Right ventricle myocardium superior (tissue), 1 donor: Measurements from ENCODE around the gene TMEM256. TPM values are rescaled to one million over a fixed set of nuclear protein-coding genes. Genes with fewer than 3 reads are reported as not detected.

ENCODE experiments used
- ATAC-seq: fragments of 200-7000 bp; cut with Tn5 transposase; one replicate; pipeline ENCODE4 v1.9.1; 2020; ENCODE audit warnings: mild to moderate bottlenecking; ENCODE audit not compliant: poor library complexity
- DNase-seq: peaks from one replicate; pipeline ENCODE4 v3.0.0-alpha.2; 2020
- intact Hi-C: fragments of 100-400 bp; cut with DNase I; formaldehyde crosslinking; loops from one replicate; pipeline ENCODE4 v1.11.2; 2022
- long read RNA-seq: library from polyadenylated mRNA; unstranded; transcript quantifications from one replicate; pipeline ENCODE4 v2.0.0, GENCODE V29; 2021
- total RNA-seq: library from RNA; stranded (reverse); fragmentation: NEBNext Ultra II Directional; extraction: Animal tissue kit (Norgen Biotek cat#: 25700); gene quantifications from one replicate; pipeline ENCODE4 v1.2.1, GENCODE V29; 2021
- donor health status: DM: no; HTN: yes; CAD: no; lungs with severe emphysema.

Gene TMEM256
- total RNA-seq = 61.5 TPM
- long read RNA-seq, transcript TMEM256-201 (4 exons, 486 nt) = major isoform, 18 of 20 reads
- long read RNA-seq, partial matches to known transcripts = 0 of 20 reads
- long read RNA-seq, other reads (novel, unspliced or antisense) = 2 of 20 reads

DNA sequence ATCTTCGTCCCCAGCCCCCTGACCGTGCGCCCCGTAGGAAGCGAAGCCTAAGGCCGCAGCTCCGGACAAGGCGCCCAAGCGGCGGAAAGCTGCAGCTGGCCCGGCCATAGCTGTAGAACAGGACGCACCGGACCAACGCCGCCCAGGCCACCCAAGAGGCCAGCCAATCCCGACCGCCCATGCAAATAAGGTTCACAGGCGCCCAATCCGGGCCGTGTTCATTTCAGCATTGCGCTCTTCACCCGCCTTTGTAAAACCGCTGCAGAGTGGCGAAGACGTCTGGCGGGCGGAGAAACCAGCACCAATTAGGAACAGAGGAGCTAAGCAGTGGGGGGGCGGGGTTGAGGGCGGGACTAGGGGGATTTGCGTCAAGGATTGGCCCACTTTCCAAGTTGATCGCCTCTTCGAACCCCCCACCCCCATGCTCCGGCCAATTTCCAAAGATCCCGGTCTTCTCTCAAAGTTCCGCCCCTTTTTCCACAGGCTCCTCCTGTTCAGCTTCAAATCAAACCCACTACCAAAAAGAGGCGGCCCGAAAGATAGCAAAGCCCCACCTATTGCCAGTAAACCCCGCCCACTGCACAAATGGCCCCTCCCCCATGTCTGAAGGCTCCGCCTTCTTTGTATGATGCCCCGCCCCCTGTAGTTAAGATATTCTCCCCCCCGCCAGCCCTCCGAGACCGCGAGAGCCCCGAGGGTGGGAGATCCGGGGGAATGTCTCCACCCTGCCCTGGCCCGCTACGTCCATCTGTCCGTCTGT is at the start of gene TMEM256:
TSS of gene TMEM256 (minus strand) at position 121 of the 760 bp plus-strand sequence. CDS start at position 108, 13 bp downstream.
- ATAC-seq (peak; percentile 93), DNase-seq (peak; percentile 99)
- intact Hi-C loops = no loop called here

DNA sequence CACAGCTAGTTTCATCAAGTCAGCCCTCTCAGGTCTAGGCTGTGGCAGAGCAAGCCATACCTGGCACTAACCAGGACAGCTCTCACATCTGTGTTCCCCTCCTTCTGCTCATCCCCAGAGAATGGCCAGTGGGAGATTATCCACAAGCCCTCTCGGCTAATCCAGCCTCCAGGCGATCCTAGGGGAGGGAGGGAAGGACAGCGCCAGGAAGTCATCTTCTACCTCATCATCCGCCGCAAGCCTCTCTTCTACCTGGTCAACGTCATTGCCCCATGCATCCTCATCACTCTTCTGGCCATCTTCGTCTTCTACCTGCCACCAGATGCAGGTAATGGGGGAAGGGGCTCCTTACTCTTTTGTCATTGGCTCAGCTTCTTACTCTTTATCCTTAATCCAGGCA is 44.6 kb upstream of the TMEM256 start:
- no peak for ATAC-seq
- intact Hi-C loops = no loop called here
- DNase-seq = no peak

- intact Hi-C loops = no loop called here
- DNase-seq (no peak), ATAC-seq (peak; percentile 27)
Observed at GRCh38 chr17:7445619-7445968, 41.7 kb upstream of the TMEM256 start.

GRCh38 chr17:7444682-7445618 is 41.1 kb upstream of the TMEM256 start, which contains the start of gene CHRNB1:
Gene CHRNB1, plus strand, starts transcription at chr17:7445061. Its CDS starts 67 bp downstream, at chr17:7445128.
- DNase-seq = peak; percentile 89
- intact Hi-C loops = loop anchor here (5.0 kb wide), 1 partner anchor 137 kb away; the partner anchor contains the start of gene MPDU1
- peak; percentile 87 for ATAC-seq

DNA sequence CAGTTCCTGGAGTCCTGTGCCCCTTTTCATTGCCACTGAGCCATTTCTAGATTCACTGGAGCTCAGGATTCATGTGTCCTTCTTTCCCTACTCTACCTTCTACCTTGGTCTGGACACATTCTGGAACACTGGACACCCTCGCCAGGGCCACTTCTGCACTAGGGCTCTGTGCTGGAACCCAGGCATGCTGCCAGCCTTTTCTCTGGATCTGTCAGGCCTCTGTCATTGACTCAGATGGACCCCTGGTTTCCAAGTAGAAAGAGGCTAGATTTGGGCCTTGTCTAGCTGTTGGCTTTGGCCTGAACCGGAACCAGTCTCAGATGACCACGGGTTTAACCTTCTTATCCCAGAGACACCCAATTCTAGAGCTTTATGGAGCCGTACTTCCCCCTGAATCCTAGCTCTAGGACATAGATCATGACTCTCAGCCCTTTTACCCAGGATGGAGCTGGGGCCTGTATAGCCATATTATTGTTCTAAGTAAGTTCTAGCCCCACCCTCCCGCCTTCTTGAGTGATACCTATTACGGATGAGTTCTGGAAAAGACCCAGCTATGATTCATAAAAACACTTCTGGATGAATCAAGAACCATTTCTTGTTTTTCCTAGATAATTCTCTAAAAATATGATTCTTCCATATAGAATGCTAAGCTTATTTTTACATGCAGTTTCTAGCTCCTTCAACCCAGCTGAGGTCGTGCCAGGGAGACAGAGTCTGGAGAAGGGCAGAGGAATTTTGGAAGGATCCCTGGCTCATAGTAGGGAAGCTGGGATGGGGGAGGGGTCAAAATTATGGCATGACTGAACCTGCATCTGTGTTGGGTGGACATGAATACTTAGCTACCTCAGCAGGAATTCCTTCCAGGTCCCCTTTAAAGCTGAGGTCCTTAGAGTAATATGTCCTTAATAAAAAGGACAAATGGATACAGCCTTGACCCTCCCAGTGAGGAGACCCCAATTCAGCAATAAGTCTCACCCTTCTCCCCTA is 39.9 kb upstream of the TMEM256 start:
- DNase-seq (no peak), ATAC-seq (no peak)
- intact Hi-C loops = loop anchor here (5.0 kb wide), 1 partner anchor 139 kb away; the partner anchor contains the start of gene MPDU1

DNA sequence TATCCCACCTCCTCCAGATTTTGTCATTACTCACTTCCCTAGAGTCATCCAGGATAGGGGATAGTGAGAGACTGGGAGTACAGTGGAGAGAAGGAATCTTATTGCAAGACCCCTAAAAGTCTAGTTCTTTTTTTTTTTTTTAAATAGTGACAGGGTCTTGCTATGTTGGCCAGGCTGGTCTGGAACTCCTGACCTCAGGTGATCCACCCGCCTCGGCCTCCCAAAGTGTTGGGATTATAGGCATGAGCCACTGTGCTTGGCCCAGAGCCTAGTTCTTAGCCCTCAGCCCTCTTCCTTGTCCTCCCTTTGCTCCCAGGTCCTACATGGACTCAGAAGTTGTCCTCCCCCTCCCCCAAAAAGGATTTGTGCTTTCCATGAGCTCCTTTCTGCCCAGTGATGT is 38.2 kb upstream of the TMEM256 start:
- no peak for DNase-seq
- no peak for ATAC-seq
- intact Hi-C loops = loop anchor here (5.0 kb wide), 1 partner anchor 140 kb away; the partner anchor contains the start of gene MPDU1

GRCh38 chr17:7441266-7441665 is 37.4 kb upstream of the TMEM256 start:
- no peak for DNase-seq
- intact Hi-C loops = loop anchor here (5.0 kb wide), 1 partner anchor 141 kb away; the partner anchor contains the start of gene MPDU1
- no peak for ATAC-seq

GRCh38 chr17:7440834-7441195 is 36.9 kb upstream of the TMEM256 start:
- DNase-seq (peak; percentile 79), ATAC-seq (peak; percentile 6)
- intact Hi-C loops = loop anchor here (5.0 kb wide), 1 partner anchor 141 kb away; the partner anchor contains the start of gene MPDU1

DNA sequence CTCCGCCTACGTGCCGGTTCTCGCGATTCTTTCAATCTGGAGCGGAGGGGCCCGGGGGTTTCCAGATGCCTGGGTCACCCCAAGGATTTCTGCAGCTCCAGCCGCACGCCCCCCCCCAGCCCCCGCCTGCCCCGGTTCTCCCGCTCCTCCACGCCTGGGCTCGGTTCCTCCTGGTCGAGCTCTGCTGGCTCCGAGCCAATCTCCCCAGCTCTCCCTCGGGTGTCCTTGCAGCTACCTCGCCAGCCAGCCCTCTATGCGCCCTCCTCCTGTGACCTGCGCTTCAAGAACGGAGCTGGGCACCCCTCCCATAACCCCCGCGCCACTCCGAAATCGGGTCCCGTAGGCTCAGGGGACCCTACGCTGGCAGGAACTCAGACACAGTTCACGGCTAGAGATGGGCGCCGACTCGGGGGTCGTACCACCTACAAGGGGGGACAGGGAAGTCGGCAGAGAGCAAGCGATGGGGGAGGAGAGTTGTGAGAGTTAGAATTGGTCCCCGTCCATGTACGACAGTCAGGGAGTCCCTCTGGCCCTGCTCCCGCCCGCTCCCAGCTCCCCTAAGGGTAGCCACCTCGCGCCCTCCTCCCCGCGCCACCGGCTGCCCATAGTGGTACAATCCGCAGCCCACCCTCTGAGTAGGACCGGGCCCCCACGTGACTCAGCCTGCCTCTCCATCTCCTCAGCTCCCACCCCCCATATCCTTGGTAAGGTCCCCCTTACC is 36.4 kb upstream of the TMEM256 start:
- intact Hi-C loops = loop anchor here (5.0 kb wide), 1 partner anchor 142 kb away; the partner anchor contains the start of gene MPDU1
- ATAC-seq (peak; percentile 17), DNase-seq (peak; percentile 81)

DNA sequence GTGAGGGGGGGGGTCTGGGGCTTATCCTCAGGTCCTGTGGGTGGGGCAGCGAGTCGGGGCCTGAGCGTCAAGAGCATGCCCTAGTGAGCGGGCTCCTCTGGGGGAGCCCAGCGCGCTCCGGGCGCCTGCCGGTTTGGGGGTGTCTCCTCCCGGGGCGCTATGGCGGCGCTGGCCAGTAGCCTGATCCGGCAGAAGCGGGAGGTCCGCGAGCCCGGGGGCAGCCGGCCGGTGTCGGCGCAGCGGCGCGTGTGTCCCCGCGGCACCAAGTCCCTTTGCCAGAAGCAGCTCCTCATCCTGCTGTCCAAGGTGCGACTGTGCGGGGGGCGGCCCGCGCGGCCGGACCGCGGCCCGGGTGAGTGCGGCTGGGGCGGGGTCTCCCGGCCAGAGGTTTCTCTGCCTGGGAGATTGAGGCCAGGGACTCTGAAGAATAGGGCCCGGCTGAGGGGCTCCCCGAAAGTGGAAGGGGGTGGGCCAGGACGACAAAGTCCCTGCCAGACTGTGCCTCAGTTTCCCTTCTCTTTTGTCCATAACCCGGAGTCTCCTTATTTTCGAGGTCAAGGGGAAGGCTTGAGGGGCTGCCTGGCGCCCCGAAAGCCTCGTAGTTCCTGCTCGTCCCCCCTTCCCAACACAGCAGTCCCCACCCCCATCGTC is 35.7 kb upstream of the TMEM256 start, which contains the start of gene FGF11:
TSS of gene FGF11 (plus strand) at position 51 of the 651 bp plus-strand sequence. CDS start at position 160, 109 bp downstream.
- no peak for DNase-seq
- intact Hi-C loops = loop anchor here (5.0 to 10.0 kb wide), 3 partner anchors 43 to 143 kb away; partner anchors contain the start of genes KCTD11, MPDU1, POLR2A and SLC35G6
- no peak for ATAC-seq

DNA sequence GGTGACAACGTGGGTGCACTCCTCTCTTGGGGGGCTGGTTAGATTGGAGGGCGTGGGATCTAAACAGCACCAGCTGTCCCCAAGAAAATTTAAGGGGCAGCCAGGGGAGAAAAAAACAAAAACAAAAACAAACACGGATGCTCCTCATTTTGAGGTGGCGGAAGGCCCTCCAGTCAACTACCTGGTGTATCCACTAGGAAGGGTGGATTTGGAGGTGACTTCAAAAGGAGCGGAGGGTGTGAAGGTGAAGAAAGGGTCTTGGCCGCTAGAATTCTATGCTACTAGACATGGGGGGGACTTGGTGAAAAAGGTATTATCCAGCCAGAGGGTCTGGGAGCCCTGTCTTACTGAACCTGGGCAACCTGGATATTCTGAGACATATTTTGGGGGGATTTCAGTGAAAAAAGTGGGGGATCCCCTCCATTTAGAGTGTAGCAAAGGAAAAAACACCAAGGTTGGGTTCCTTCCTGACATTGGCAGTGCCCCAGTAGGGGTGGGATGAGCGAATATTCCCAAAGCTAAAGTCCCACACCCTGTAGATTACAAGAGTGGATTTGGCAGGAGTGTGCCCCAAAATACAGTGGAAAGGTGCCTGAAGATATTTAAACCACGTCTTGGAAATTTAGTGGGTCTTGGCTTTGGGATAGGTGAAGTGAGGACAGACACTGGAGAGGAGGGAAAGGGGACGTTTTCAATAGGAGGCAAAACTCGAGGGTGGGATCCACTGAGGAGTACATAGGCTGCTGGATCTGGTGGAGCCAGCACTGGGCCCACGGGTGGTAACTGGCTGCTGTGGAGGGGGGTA is 35.0 kb upstream of the TMEM256 start:
- ATAC-seq (no peak), DNase-seq (no peak)
- intact Hi-C loops = loop anchor here (5.0 to 10.0 kb wide), 2 partner anchors 43 to 84 kb away; partner anchors contain the start of genes KCTD11, POLR2A, SLC35G6 and TMEM95

GRCh38 chr17:7437950-7438614 is 34.2 kb upstream of the TMEM256 start:
- intact Hi-C loops = loop anchor here (2.0 to 10.0 kb wide), 3 partner anchors 44 to 123 kb away; partner anchors contain the start of genes KCTD11, POLR2A, SENP3 and SLC35G6
- DNase-seq (peak; percentile 89), ATAC-seq (peak; percentile 26)

DNA sequence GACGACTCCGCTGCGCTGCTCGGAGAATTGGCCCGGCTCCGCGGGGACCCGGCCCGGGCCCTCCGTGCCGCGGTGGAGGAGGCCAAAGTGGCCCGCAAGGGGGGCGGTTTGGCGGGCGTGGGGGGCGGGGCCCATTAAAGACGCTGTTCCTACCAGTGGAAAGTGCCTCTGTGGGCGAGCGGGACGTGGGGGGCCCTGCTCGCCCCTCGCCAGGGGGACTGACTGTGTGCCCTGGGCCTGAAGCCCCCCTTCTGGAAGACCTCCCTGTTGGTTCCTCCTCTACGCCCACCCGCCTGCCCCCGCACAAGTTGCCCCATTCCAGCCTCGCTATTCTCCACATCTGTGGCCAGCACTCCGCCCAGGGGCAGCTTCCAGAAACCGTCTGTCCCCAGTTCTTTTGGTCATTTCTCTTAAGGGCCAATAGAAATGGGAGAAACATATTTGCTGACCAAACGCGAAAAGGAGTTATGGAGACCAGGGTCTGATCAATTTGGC is 33.5 kb upstream of the TMEM256 start:
- no peak for ATAC-seq
- intact Hi-C loops = loop anchor here (2.0 to 10.0 kb wide), 3 partner anchors 45 to 123 kb away; partner anchors contain the start of genes KCTD11, POLR2A, SENP3 and SLC35G6
- DNase-seq = no peak

DNA sequence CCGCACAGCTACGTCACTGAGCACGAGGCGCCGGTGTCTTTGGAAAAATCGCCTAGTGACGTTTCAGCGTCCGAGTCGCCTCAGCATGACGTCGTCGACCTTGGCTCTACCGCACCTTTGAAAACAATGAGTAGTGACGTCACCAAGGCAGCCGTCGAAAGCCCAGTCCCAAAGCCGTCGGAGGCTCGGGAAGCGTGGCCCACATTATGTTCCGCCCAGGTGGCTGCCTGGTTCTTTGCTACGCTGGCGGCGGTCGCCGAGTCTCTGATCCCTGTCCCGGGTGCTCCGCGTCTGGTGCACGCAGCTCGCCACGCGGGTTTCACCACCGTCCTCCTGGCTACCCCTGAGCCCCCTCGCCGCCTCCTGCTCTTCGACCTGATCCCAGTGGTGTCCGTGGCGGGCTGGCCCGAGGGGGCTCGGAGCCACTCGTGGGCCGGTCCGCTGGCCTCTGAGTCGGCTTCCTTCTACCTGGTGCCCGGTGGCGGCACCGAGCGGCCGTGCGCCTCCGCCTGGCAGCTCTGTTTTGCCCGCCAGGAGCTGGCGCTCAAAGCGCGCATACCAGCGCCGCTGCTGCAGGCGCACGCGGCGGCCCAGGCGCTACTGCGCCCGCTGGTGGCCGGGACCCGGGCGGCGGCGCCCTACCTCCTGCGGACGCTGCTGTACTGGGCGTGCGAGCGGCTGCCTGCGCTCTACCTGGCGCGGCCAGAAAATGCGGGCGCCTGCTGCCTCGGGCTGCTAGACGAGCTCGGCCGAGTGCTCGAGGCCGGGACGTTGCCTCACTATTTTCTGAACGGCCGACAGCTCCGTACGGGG is 32.9 kb upstream of the TMEM256 start:
- peak; percentile 80 for ATAC-seq
- peak; percentile 87 for DNase-seq
- intact Hi-C loops = loop anchor here (2.0 to 10.0 kb wide), 3 partner anchors 46 to 124 kb away; partner anchors contain the start of genes KCTD11, POLR2A, SENP3 and SLC35G6
